ENCODE measurements around the gene ENG.

The ENG gene

DNA sequence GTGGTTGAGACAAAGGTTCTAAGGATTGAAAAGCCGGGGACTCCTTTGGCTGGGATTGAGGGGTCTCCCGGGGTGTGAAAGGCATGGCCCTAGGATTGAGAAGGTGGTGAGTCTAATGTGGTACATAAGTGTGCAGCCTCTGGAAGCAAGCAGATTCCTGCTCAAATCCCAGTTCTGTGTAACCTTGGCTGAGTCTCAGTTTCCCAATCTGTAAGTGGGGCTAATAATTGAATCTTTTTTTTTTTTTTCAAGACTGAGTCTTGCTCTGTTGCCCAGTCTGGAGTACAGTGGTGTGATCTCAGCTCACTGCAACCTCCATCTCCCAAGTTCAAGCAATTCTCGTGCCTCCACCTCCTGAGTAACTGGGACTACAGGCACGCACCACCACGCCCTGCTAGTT, 81.9 kb downstream of the ENG start:
- no peak for DNase-seq

DNA sequence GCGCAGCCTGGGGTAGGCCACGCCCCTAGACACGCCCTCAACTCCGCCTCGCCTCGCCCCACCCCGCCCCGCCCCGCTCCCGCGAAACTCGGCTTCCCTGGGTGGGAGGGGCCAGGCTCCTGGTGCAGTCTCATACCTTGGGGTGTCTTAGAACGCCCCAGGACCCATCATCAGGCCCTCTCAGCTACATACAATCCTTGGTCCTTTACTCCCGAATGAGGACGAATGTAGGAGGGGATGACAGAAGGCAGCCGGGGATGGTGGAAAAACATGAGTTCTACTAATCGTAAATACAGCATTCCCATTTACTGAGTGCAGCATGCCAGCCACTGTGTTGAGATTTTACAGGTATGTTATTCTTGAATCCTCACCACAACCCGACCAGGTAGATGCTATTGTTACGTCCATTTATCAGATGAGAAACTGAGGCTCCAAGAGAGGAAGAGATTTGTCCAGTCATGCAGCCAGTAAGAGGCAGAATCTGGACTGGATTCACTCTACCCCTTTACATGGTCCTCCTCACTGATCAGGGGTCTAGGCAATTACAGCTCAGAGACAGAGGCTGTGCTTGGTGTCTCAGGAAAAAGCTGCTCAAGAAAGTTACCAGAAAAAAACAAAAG, 82.8 kb downstream of the ENG start:
- no peak for DNase-seq

DNA sequence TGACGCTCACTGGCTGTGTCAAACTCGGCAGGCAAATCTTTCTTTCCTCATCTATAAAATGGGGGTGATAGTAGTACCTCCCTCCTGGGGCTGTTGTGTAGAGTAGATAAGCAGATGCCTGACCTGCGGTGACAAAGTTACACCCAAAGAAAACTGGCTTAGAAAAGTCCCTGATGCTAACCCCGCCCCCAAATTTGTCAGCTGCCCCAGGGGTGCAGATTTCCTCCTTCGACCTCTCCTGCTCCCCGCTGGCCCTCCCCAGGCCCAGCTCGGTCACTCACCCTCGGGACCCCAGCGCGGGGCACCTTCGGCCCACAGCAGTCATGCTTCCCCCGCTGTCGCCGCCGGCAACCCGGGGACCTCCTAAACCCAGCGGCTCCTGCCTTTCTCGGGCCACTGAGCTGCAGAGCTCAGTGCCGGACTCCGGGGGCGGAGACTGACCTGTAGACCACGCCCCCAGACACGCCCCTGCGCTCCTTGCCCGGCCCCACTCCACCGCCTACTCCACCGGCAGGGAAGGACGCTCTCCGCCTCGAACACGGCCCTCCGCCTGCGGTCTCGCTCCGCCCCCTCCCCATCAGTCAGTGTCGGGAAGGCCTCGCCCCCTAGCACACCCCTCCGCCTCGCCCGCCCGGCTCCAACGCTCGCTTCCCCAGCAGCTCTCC, 83.4 kb downstream of the ENG start:
- DNase-seq, result peak; percentile 89 to 99 (median 90)

DNA sequence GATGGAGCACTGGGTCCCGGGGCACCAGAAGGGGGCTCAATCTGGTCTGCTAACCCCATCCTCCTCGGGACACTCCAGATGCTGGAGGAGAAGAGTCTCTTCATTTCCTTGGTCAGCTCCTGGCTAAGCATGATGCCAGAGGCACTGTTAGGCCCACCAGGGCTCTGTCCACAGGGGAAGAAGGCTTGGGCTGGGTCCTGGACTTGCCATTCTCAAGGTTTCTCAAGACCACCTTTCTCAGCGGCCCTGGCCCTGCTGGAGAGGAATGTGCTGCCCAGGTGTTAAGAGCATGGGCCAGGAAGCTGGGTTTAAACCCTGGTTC, 83.9 kb downstream of the ENG start:
- no peak for DNase-seq

DNA sequence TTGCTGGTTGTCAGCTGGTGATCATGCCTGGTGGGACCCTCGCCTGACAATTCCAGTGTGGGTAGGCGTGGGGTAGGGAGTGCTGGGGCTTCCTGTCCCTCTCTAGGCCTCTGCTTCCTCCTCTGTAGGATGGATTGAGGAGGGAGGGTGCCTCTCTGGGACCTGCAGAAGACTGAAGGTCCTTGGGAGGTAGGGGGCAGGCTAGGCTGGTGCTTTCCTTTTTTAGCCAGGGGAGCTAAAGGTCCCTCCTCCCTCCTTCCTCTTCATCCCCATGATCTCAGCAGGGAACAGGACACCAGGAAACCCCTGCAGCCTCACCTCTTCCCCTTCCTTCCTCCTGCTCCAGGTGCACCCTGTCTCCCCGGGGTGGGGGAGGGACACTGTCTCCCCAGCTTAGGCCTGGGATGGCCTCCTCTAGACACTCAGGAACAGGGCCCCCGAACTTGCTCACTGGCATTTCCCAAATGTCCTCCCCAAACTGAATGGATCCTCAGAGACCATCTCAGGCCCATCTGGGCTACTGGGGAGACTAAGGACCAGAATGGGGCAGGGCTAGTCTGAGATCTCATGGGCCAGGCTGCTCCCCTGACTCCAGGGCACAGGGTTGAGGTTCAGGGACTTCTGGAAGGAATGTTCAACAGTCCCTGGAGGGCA, 84.4 kb downstream of the ENG start:
- no peak for DNase-seq

DNA sequence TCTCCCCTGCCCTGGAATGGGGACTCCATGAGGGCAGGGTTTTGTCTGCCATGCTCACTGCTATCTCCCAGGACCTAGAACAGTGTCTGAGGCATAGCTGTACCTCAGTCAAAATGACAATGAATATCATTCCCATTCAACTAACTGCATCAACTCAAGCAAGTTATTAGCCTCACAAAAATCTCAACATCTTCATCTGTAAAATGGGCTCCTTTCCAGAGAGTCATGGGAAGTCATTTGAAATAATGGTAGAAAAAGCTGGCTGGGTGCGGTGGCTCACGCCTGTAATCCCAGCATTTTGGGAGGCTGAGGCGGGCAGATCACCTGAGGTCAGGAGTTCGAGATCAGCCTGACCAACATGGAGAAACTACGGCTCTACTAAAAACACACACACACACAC, 85.4 kb downstream of the ENG start:
- DNase-seq, result no peak

DNA sequence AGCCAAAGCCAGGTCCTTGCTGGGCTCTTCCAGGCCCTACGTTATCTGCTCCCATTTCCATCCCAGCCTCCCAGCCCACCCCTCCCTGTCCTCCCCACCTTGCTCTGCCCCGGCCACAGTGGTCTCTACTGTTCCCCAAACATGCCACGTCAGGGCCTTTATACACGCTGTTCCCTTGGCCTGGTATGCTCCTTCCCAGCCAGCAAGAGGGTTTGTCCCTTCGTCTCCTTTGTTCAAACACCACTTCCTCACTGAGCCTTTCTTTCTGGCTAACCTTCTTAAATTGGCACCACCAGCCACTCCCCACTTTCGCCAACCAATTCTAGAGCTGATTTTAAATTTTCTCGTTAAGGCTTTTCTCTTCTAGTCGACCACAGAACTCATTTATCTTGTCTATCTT, 85.8 kb downstream of the ENG start:
- no peak for DNase-seq

DNA sequence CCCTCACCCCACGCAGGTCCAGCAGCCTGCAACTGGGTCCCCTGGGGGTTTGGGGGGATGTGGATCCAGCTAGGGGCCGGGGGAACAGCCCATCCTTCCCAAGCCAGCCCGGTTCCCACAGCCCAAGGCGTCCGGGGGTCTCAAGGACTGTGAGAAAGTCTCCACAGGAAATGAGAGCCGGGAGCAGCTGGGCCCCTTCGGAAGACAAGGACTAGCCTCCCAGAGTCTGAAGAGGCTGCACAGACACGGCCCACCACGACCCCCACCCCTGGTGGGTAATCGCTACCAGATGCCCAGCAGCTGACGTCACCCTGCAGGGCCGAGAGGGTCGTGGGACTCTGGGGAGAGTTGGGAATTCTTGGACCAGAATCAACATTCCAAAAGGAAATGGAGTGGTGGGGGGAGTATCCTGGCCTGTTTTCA, 86.5 kb downstream of the ENG start:
- no peak for DNase-seq

DNA sequence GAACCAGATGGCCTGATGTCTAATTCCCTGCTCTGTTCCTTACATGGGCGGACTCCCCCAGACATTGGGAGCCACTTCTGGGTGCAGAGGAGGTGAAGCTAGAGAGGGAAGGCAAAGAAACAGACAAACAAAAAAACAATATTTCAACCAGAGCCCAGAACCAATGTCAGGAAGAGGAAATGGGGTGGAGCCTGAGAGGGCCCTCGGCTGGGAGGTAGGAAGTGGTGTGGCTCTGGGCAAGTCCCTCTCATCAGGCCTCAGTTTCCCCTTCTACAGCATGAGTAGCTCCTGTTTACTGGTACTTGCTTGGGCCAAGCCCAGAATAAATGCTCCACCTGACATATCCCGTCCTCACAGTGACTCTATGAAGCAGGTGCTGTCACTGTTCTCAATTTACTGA, 87.0 kb downstream of the ENG start:
- peak in 1 of 5 donors; percentile 28 for DNase-seq

DNA sequence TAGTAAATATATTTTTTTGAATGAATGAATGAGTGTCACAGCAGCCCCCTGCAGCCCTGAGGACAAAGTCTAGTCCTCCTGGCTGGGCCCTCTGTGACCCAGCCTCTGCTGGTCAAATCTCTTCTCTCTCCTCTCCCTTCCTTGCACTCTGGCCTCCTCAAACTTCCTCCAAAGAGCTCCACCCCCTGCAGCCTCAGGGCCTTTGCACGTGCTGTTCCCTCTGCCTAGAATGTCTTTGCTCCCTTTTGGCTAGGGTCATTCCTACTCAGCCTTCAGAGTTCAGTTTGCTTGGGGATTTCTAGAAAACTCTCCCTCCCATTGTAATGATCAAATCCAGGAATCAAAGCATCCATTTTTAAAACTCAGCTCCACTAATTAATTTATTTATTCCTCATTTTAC, 89.0 kb downstream of the ENG start:
- DNase-seq, result no peak
